ENCODE measurements around the gene MYO9A.

DNA sequence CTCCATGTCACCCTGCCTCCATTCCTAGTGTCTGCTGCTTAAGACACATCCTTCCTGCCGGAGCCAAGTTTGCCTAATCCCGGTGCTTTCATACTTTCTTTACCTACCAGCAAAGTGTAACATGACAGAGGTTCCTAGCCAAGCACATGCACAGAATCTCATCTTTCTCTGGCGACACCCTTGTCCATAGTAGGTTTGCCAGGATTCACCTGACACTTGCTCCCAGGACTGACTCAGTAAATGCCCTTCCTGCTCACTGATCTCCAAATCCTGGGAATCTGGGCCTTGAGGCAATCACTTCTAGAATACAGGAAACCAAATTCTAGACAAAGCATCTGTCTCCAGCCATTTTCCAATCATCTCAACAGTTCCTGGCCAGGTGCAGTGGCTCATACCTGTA, 317.8 kb downstream of the MYO9A start:
- TF ChIP-seq, protein P1, sequence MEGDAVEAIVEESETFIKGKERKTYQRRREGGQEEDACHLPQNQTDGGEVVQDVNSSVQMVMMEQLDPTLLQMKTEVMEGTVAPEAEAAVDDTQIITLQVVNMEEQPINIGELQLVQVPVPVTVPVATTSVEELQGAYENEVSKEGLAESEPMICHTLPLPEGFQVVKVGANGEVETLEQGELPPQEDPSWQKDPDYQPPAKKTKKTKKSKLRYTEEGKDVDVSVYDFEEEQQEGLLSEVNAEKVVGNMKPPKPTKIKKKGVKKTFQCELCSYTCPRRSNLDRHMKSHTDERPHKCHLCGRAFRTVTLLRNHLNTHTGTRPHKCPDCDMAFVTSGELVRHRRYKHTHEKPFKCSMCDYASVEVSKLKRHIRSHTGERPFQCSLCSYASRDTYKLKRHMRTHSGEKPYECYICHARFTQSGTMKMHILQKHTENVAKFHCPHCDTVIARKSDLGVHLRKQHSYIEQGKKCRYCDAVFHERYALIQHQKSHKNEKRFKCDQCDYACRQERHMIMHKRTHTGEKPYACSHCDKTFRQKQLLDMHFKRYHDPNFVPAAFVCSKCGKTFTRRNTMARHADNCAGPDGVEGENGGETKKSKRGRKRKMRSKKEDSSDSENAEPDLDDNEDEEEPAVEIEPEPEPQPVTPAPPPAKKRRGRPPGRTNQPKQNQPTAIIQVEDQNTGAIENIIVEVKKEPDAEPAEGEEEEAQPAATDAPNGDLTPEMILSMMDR (conservative IDR thresholded peaks at IDR 0.05): no peak
- TF ChIP-seq EZH2 (IDR thresholded peaks at IDR 0.05; ENCODE audit: low read depth): no peak
